Neural cell (in vitro differentiated cells): Measurements from ENCODE around the gene GNA15. TPM values are rescaled to one million over a fixed set of nuclear protein-coding genes. Genes with fewer than 3 reads are reported as not detected.

Experiments used
- H2AFZ ChIP-seq: fragments of 200-600, 300-800 bp; sonication (generic), shearing (Covaris generic); 2 replicates; pipeline ENCODE4 v1.6.0; 2014; ENCODE audit warnings: low read depth, mild to moderate bottlenecking, antibody characterized with exemption, low read length, moderate library complexity
- H3F3A ChIP-seq: fragments of 200-600 bp; shearing (Covaris generic); 2 replicates; pipeline ENCODE4 v1.6.1; 2016; ENCODE audit warnings: mild to moderate bottlenecking, moderate library complexity, mixed read lengths, antibody characterized with exemption, low read length; ENCODE audit not compliant: insufficient read depth, poor library complexity, severe bottlenecking
- H3K27ac ChIP-seq: fragments of 200-600, 300-800 bp; sonication (generic), shearing (Covaris generic); 2 replicates; pipeline ENCODE4 v1.5.1; 2014; ENCODE audit warnings: mild to moderate bottlenecking, low read length, moderate library complexity
- H3K27me3 ChIP-seq: fragments of 300-800, 200-600 bp; sonication (generic), shearing (Covaris generic); 2 replicates; pipeline ENCODE4 v1.6.0; 2014; ENCODE audit warnings: mild to moderate bottlenecking, low read depth, low read length, moderate library complexity; ENCODE audit not compliant: insufficient read depth
- H3K36me3 ChIP-seq: fragments of 300-800, 200-600 bp; sonication (generic), shearing (Covaris generic); 2 replicates; pipeline ENCODE4 v1.5.1; 2014; ENCODE audit warnings: mild to moderate bottlenecking, antibody characterized with exemption, low read length, moderate library complexity; ENCODE audit not compliant: insufficient read depth
- H3K4me2 ChIP-seq: fragments of 300-800, 200-600 bp; sonication (generic), shearing (Covaris generic); 2 replicates; pipeline ENCODE4 v1.6.0; 2014; ENCODE audit warnings: mild to moderate bottlenecking, low read length
- H3K4me3 ChIP-seq: fragments of 300-800, 200-600 bp; sonication (generic), shearing (Covaris generic); 2 replicates; pipeline ENCODE4 v1.5.1; 2014; ENCODE audit warnings: mild to moderate bottlenecking, low read length, moderate library complexity
- H3K79me2 ChIP-seq: fragments of 200-600 bp; shearing (Covaris generic); replicated peaks from 2 replicates; pipeline ENCODE4 v1.6.0; 2014; ENCODE audit warnings: mild to moderate bottlenecking, low read length, moderate library complexity; ENCODE audit not compliant: insufficient read depth
- H3K9ac ChIP-seq: fragments of 300-800, 200-600 bp; sonication (generic), shearing (Covaris generic); 2 replicates; pipeline ENCODE4 v1.6.1; 2016; ENCODE audit warnings: mild to moderate bottlenecking, low read length, mixed read lengths
- H3K9me2 ChIP-seq: fragments of 200-600 bp; shearing (Covaris generic); 2 replicates; pipeline ENCODE4 v1.6.1; 2016; ENCODE audit warnings: mild to moderate bottlenecking, low read length, mixed read lengths; ENCODE audit not compliant: insufficient read depth
- H3K9me3 ChIP-seq: fragments of 200-600, 300-800 bp; sonication (generic), shearing (Covaris generic); 2 replicates; pipeline ENCODE4 v1.6.1; 2016; ENCODE audit warnings: mild to moderate bottlenecking, mixed run types, low read length, moderate library complexity, mixed read lengths
- H4K20me1 ChIP-seq: fragments of 200-600 bp; shearing (Covaris generic); 2 replicates; pipeline ENCODE4 v1.6.1; 2016; ENCODE audit warnings: mild to moderate bottlenecking, mixed run types; ENCODE audit not compliant: insufficient read depth
- CTCF ChIP-seq: fragments of 450-650 bp; IDR thresholded peaks from 2 replicates; pipeline ENCODE4 v1.5.1; 2014; ENCODE audit warnings: antibody characterized with exemption, mild to moderate bottlenecking, moderate library complexity; ENCODE audit not compliant: poor library complexity, severe bottlenecking
- EZH2 ChIP-seq: fragments of 200-600, 300-800 bp; shearing (Covaris generic), sonication (generic); IDR thresholded peaks from 2 replicates; pipeline ENCODE4 v1.6.1; 2014; ENCODE audit warnings: antibody characterized with exemption, low read length, borderline replicate concordance, mild to moderate bottlenecking; ENCODE audit not compliant: insufficient read depth, poor library complexity, severe bottlenecking
- MXI1 ChIP-seq: fragments of 450-650 bp; conservative IDR thresholded peaks from 2 replicates; pipeline ENCODE4 v1.6.1; 2014; ENCODE audit warnings: antibody characterized with exemption, mild to moderate bottlenecking; ENCODE audit not compliant: poor library complexity, severe bottlenecking
- TAF1 ChIP-seq: IDR thresholded peaks from 2 replicates; pipeline ENCODE4 v1.6.1; 2012; ENCODE audit warnings: low read depth
- polyA plus RNA-seq: library from polyadenylated mRNA; depleted of rRNA; stranded (reverse); fragments of >200 nt; gene quantifications from 2 replicates; pipeline ENCODE4 v1.2.3, GENCODE V29; 2014

Gene GNA15
- polyA plus RNA-seq, 1 donor from 2014 or later: not detected

- Histone ChIP-seq H3K4me3 (no peak overlapping the region), H3K27ac (no peak overlapping the region), H3K9ac (no peak overlapping the region), H3K9me3 (no peaks in the 10 kb centered on the region), H3K9me2 (no peaks in the 10 kb centered on the region), H3F3A (no peaks in the 10 kb centered on the region), H3K36me3 (no peaks in the 10 kb centered on the region), H4K20me1 (no peaks in the 10 kb centered on the region), H3K4me2 (no peak overlapping the region), H2AFZ (no peak overlapping the region), H3K79me2 (no peaks in the 10 kb centered on the region), H3K27me3 (no peaks in the 10 kb centered on the region)
- TF ChIP-seq EZH2 (no peak), CTCF (peak; percentile 22)
Measured at GRCh38 chr19:3146677-3147100, 10.9 kb downstream of the GNA15 start.

GRCh38 chr19:3148503-3148902 is 12.7 kb downstream of the GNA15 start:
- Histone ChIP-seq H2AFZ (no peak overlapping the region), H3F3A (no peaks in the 10 kb centered on the region), H3K4me2 (no peak overlapping the region), H3K9me2 (no peaks in the 10 kb centered on the region), H3K4me3 (no peak overlapping the region), H3K79me2 (no peaks in the 10 kb centered on the region), H3K36me3 (no peaks in the 10 kb centered on the region), H3K27ac (no peak overlapping the region), H3K27me3 (no peaks in the 10 kb centered on the region), H3K9me3 (no peaks in the 10 kb centered on the region), H4K20me1 (no peaks in the 10 kb centered on the region), H3K9ac (no peak overlapping the region)
- no peak for TF ChIP-seq MXI1

GRCh38 chr19:3149089-3149488 is 13.3 kb downstream of the GNA15 start:
- Histone ChIP-seq H3K9me3 (no peaks in the 10 kb centered on the region), H3K27ac (no peak overlapping the region), H3K4me3 (no peak overlapping the region), H3K79me2 (no peaks in the 10 kb centered on the region), H3K27me3 (no peaks in the 10 kb centered on the region), H4K20me1 (no peaks in the 10 kb centered on the region), H3K9me2 (no peaks in the 10 kb centered on the region), H3K9ac (no peak overlapping the region), H2AFZ (no peak overlapping the region), H3K4me2 (no peak overlapping the region), H3F3A (no peaks in the 10 kb centered on the region), H3K36me3 (no peaks in the 10 kb centered on the region)
- TF ChIP-seq TAF1 (no peak), EZH2 (no peak), CTCF (no peak)
